ENCODE measurements around the gene OTUB2. TPM values are rescaled to one million over a fixed set of nuclear protein-coding genes. Genes with fewer than 3 reads are reported as not detected.

Gene OTUB2
- total and polyA plus RNA-seq, 10 donors = 0.07 to 1.1 (median 0.43) TPM

DNA sequence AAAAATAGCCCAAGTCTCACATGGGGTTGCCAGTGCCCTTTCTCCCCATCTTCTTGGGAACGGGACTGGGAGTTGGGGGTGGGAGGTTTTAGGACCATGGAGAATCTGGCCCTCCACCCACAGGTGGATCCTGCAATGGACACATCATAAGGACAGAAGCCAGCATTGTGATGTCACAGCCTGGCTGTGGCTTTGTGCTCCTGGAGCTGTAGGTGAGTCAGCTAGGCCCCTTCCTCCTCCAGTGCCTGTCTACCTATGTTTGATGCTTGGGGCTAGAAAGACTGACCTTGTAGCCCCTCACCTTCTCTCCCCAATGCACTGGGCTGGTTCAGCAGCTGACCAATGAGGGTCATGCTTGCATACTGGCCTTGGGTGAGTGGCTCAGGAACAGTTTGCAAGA, 29.1 kb upstream of the OTUB2 start, which contains the start of gene CCDC197:
TSS of gene CCDC197 (plus strand) at position 220 of the 400 bp plus-strand sequence. CDS start 831 bp downstream, outside the sequence.
- intact Hi-C loops (cut with DNase I; ENCODE audit: low total_unique reads) = no loop called here
- H3K36me3 ChIP-seq = no peaks in the 10 kb centered on the region
- peaks cover 0 to 11% (median 8%) of the 10 kb centered on the region in 6 donors for H3K4me1 ChIP-seq
- DNase-seq = no peak
- peaks cover 0 to 60% (median 11%) of the 10 kb centered on the region in 7 donors for H3K27me3 ChIP-seq (replicated peaks in 1 of 7)
- no peak within 1 kb of the TSS for H3K4me3 ChIP-seq
- no peak for TF ChIP-seq POLR2AphosphoS5 (IDR thresholded peaks at IDR 0.05)
- TF ChIP-seq POLR2A (IDR thresholded peaks at IDR 0.05) = no peak
- TF ChIP-seq, protein P1, sequence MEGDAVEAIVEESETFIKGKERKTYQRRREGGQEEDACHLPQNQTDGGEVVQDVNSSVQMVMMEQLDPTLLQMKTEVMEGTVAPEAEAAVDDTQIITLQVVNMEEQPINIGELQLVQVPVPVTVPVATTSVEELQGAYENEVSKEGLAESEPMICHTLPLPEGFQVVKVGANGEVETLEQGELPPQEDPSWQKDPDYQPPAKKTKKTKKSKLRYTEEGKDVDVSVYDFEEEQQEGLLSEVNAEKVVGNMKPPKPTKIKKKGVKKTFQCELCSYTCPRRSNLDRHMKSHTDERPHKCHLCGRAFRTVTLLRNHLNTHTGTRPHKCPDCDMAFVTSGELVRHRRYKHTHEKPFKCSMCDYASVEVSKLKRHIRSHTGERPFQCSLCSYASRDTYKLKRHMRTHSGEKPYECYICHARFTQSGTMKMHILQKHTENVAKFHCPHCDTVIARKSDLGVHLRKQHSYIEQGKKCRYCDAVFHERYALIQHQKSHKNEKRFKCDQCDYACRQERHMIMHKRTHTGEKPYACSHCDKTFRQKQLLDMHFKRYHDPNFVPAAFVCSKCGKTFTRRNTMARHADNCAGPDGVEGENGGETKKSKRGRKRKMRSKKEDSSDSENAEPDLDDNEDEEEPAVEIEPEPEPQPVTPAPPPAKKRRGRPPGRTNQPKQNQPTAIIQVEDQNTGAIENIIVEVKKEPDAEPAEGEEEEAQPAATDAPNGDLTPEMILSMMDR (IDR thresholded peaks at IDR 0.05 in 8 of 11, conservative IDR thresholded peaks at IDR 0.05 in 3 of 11) = no peak
- no peaks in the 10 kb centered on the region for H3K9me3 ChIP-seq
- no peak within 1 kb of the TSS for H3K27ac ChIP-seq
- 79 to 95% (median 81%) methylated on average over 1 of the region's 1 CpG for WGBS, 5 donors

DNA sequence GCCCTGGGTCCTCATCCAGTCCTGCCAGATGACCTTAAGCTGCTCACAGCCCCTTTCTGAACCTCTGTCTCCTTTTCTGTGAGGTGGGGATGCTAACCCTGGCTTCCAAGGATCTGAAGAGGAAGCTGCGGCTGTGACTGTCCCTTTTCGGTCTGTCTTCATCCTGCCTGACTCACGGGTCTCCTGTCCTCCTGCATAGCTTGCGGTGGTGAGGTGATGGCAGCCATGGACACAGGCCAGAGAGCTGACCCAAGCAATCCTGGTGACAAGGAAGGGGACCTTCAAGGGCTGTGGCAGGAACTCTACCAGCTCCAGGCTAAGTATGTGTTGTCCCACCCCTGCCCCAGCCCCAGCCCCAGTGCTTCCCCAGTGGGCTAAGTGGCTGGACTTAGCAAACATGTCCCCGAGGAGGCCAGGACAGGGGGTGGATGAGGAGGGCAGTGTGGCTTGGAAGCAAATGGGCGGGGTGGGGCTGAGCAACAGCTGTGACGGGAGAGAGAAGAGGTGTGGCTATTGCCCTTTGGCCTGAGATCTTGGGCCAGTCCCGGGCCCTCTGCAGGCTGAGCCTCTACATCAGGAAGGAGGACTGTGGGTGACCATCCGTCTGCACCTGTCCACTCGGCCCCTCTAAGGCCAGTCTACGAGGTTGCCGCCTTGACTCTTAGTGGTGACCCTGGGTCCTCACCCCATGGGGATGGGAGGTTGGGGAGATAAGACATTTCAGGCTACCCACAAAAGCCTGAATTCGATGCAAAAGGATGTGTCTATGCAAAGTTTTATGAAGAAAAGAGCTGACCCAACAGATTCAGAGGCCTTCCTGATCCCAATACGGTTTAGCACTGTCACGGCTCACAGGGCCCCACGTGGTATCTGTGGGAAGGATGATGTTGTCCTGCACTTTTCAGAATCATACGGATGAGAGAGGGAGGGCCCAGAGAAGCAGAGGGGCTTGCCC, 27.9 kb upstream of the OTUB2 start:
- WGBS, 5 donors = 76 to 86% (median 82%) methylated on average over 12 to 17 of the region's 17 CpGs
- DNase-seq = no peak
- Histone ChIP-seq H3K36me3 (no peaks in the 10 kb centered on the region), H3K27ac (no peak overlapping the region), H3K9me3 (no peaks in the 10 kb centered on the region), H3K27me3 (replicated peaks in 1 of 7) (peaks cover 0 to 71% (median 11%) of the 10 kb centered on the region in 7 donors), H3K4me3 (no peak overlapping the region), H3K4me1 (peaks cover 0 to 11% (median 8%) of the 10 kb centered on the region in 6 donors)
- no peak for TF ChIP-seq POLR2A (IDR thresholded peaks at IDR 0.05)
- TF ChIP-seq POLR2AphosphoS5 (IDR thresholded peaks at IDR 0.05) = no peak
- TF ChIP-seq, protein P1 (IDR thresholded peaks at IDR 0.05 in 8 of 11, conservative IDR thresholded peaks at IDR 0.05 in 3 of 11) = no peak
- intact Hi-C loops (cut with DNase I; ENCODE audit: low total_unique reads) = no loop called here

- peaks cover 0 to 73% (median 11%) of the 10 kb centered on the region in 7 donors for H3K27me3 ChIP-seq (replicated peaks in 1 of 7)
- peaks cover 0 to 11% (median 8%) of the 10 kb centered on the region in 6 donors for H3K4me1 ChIP-seq
- 56 to 100% (median 82%) methylated on average over 3 to 7 of the region's 7 CpGs for WGBS, 5 donors
- intact Hi-C loops (cut with DNase I; ENCODE audit: low total_unique reads) = no loop called here
- H3K27ac ChIP-seq = no peak overlapping the region
- no peak overlapping the region for H3K4me3 ChIP-seq
- no peak for DNase-seq
- no peaks in the 10 kb centered on the region for H3K9me3 ChIP-seq
- H3K36me3 ChIP-seq = no peaks in the 10 kb centered on the region
- TF ChIP-seq POLR2AphosphoS5 (IDR thresholded peaks at IDR 0.05) (no peak), POLR2A (IDR thresholded peaks at IDR 0.05) (no peak)
- TF ChIP-seq, protein P1 (IDR thresholded peaks at IDR 0.05 in 8 of 11, conservative IDR thresholded peaks at IDR 0.05 in 3 of 11) = no peak
These were observed 27.2 kb upstream of the OTUB2 start for GRCh38 chr14:93998871-93999403.

DNA sequence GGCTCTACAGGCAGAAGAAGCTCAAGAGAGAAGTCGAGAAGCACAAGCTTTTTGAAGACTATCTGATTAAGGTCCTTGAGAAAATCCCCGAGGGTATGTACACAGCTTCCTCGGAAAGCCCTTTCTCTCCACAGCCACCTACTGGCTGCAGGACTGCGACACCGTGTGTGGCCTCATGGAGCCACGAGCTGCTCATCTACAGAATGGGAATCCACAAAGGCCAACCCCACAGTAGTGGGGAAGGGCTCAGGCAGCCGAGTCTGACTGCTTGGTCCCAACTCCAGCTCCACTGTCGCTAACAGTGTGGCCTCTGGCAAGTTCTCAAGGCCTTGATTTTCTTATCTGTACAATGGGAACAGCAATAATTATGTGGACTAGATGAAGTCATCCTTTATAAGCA, 26.6 kb upstream of the OTUB2 start:
- intact Hi-C loops (cut with DNase I; ENCODE audit: low total_unique reads) = no loop called here
- WGBS, 5 donors = 70 to 81% (median 74%) methylated on average over 8 of the region's 8 CpGs

More for the DNA sequence above, 26.6 kb upstream of the OTUB2 start:
- Histone ChIP-seq H3K36me3 (no peaks in the 10 kb centered on the region), H3K4me1 (peaks cover 0 to 11% (median 8%) of the 10 kb centered on the region in 6 donors), H3K9me3 (no peaks in the 10 kb centered on the region), H3K4me3 (no peak overlapping the region), H3K27me3 (replicated peaks in 1 of 7) (peaks cover 0 to 80% (median 11%) of the 10 kb centered on the region in 7 donors), H3K27ac (no peak overlapping the region)
- DNase-seq = no peak
- TF ChIP-seq, protein P1 (IDR thresholded peaks at IDR 0.05 in 8 of 11, conservative IDR thresholded peaks at IDR 0.05 in 3 of 11) = no peak
- TF ChIP-seq POLR2AphosphoS5 (IDR thresholded peaks at IDR 0.05) = no peak
- TF ChIP-seq POLR2A (IDR thresholded peaks at IDR 0.05) = no peak
